ENCODE measurements around the gene PRR20C.
"Not testable (repeated sequence)": the region's sequence is repeated elsewhere in the genome, so short reads cannot be mapped to it uniquely, and the experiment has no call there.

The PRR20C gene

DNA sequence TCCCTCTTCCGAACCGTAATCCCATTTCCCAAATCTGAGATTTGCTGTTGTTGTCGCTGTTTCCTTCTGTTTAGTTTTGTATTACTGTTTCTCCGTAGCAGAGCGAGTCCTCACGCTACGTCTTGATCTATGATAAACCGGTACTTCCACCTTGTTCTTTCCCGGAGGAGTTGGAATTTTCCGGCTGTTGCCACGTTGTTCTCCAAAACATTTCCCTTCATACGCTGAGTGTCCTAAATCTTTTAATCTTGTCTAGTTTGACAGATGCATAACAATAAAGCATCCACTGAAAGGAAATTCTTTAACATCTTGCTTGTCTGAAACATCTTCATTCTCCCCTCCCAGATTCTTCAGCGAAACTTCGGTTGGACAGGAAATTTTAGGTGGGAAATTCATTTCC is 5.8 kb upstream of the PRR20C start:
- H3K4me3 ChIP-seq (ENCODE audit: low read depth, low read length); in situ Hi-C loops (cut with HindIII; ENCODE audit: low sequenced_read_pairs); DNase-seq (ENCODE audit: low read depth): not testable (repeated sequence)

GRCh38 chr13:57160332-57160731 is 6.5 kb downstream of the PRR20C start, which contains the start of gene PRR20D:
PRR20D (plus strand) TSS chr13:57160632; CDS start chr13:57161019, 387 bp downstream.
- in situ Hi-C loops (cut with HindIII; ENCODE audit: low sequenced_read_pairs); DNase-seq (ENCODE audit: low read depth); H3K4me3 ChIP-seq (ENCODE audit: low read depth, low read length): not testable (repeated sequence)

- in situ Hi-C loops (cut with HindIII; ENCODE audit: low sequenced_read_pairs); DNase-seq (ENCODE audit: low read depth); H3K4me3 ChIP-seq (ENCODE audit: low read depth, low read length): not testable (repeated sequence)
Measured at GRCh38 chr13:57166897-57167296, 13.0 kb downstream of the PRR20C start, which contains the start of gene PRR20E. PRR20E (plus strand) TSS chr13:57167197; CDS start chr13:57167584, 387 bp downstream.

- no peak for DNase-seq (ENCODE audit: low read depth)
- in situ Hi-C loops (cut with HindIII; ENCODE audit: low sequenced_read_pairs), result no loop called here
Measured at GRCh38 chr13:57191667-57192066, 37.8 kb downstream of the PRR20C start.

More at GRCh38 chr13:57191667-57192066, 37.8 kb downstream of the PRR20C start:
- TF ChIP-seq, protein P1, sequence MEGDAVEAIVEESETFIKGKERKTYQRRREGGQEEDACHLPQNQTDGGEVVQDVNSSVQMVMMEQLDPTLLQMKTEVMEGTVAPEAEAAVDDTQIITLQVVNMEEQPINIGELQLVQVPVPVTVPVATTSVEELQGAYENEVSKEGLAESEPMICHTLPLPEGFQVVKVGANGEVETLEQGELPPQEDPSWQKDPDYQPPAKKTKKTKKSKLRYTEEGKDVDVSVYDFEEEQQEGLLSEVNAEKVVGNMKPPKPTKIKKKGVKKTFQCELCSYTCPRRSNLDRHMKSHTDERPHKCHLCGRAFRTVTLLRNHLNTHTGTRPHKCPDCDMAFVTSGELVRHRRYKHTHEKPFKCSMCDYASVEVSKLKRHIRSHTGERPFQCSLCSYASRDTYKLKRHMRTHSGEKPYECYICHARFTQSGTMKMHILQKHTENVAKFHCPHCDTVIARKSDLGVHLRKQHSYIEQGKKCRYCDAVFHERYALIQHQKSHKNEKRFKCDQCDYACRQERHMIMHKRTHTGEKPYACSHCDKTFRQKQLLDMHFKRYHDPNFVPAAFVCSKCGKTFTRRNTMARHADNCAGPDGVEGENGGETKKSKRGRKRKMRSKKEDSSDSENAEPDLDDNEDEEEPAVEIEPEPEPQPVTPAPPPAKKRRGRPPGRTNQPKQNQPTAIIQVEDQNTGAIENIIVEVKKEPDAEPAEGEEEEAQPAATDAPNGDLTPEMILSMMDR (IDR thresholded peaks at IDR 0.05; ENCODE audit: low read depth, low read length, missing control alignments), result no peak
- no peak overlapping the region for H3K4me3 ChIP-seq (ENCODE audit: low read depth, low read length)

Data from astrocyte of the cerebellum (primary cell).